ENCODE results near the gene HBS1L. TPM values are rescaled to one million over a fixed set of nuclear protein-coding genes. Genes with fewer than 3 reads are reported as not detected.

HBS1L gene
- total and polyA plus RNA-seq, 2 of the 4 experiments (the other 2 are of a cell fraction), result 45.1 to 120 TPM

- Histone ChIP-seq H3K4me2 (ENCODE audit: low read depth, low read length) (no peak overlapping the region), H2BK5ac (ENCODE audit: low read depth, low read length, poor library complexity, severe bottlenecking) (no peak overlapping the region), H2AK5ac (ENCODE audit: low read depth, low read length) (no peak overlapping the region), H3K56ac (ENCODE audit: extremely low read depth, insufficient read depth, low read length) (no peak overlapping the region), H3K79me1 (ENCODE audit: low read depth in 1 of 2, low read length in 2 of 2) (no peaks in the 10 kb centered on the region), H3K4me1 (ENCODE audit: control insufficient read depth, insufficient read depth, low read length) (no peaks in the 10 kb centered on the region), H3K9me3 (ENCODE audit: control insufficient read depth, insufficient read depth, low read length) (no peaks in the 10 kb centered on the region), H2BK120ac (ENCODE audit: low read depth, low read length) (no peak overlapping the region), H3K4ac (ENCODE audit: low read depth, low read length) (no peak overlapping the region), H3K9ac (ENCODE audit: low read depth, low read length) (no peak overlapping the region), H2BK15ac (ENCODE audit: low read depth, low read length) (no peak overlapping the region), H3K27me3 (ENCODE audit: control insufficient read depth, insufficient read depth, low read length) (peaks cover 29% of the 10 kb centered on the region), H3K18ac (ENCODE audit: low read depth, low read length) (no peak overlapping the region), H4K20me1 (ENCODE audit: insufficient read depth, low read length) (no peaks in the 10 kb centered on the region), H4K5ac (ENCODE audit: low read depth, low read length) (no peak overlapping the region), H2AK9ac (replicated peaks; ENCODE audit: low read depth, low read length, poor library complexity) (no peak overlapping the region), H2AFZ (replicated peaks; ENCODE audit: low read length, poor library complexity) (no peak overlapping the region), H3K14ac (replicated peaks; ENCODE audit: low read depth, low read length) (no peak overlapping the region), H3K23ac (ENCODE audit: low read depth, low read length) (no peak overlapping the region), H4K91ac (ENCODE audit: insufficient read depth, low read depth, low read length) (no peak overlapping the region), H3K9me1 (ENCODE audit: insufficient read depth, low read length) (no peaks in the 10 kb centered on the region), H3K4me3 (ENCODE audit: insufficient read depth, low read depth, low read length) (no peak overlapping the region), H3K27ac (ENCODE audit: insufficient read depth, low read length) (no peak overlapping the region), H4K8ac (ENCODE audit: low read depth in 2 of 2, low read length in 2 of 2) (no peak overlapping the region), H3K36me3 (ENCODE audit: control insufficient read depth, insufficient read depth, low read length) (no peaks in the 10 kb centered on the region), H2BK20ac (ENCODE audit: low read depth, low read length) (no peak overlapping the region)
- dilution Hi-C loops (cut with HindIII; ENCODE audit: low sequenced_read_pairs, unreplicated experiment) (no loop called here), intact Hi-C loops (cut with micrococcal nuclease) (no loop called here), in situ Hi-C loops (cut with MboI; ENCODE audit: low sequenced_read_pairs) (no loop called here)
- no peak for ATAC-seq (ENCODE audit: low read depth)
- BruUV-seq (replicated peaks), result no TSS peak
- POLR2A ChIA-PET (ENCODE audit: unreplicated experiment), result no interaction called here
- CTCF ChIA-PET, result no interaction called here
- DNase-seq, result no peak
- TF ChIP-seq MAFK (IDR thresholded peaks at IDR 0.05; ENCODE audit: low read depth, low read length) (no peak), CHD1 (IDR thresholded peaks at IDR 0.05; ENCODE audit: low read depth, low read length) (no peak), FOS (IDR thresholded peaks at IDR 0.05; ENCODE audit: low read depth, low read length) (no peak), CEBPB (IDR thresholded peaks at IDR 0.05; ENCODE audit: low read depth, low read length) (no peak), RAD21 (IDR thresholded peaks at IDR 0.05; ENCODE audit: low read length) (no peak), BHLHE40 (IDR thresholded peaks at IDR 0.05; ENCODE audit: low read depth, low read length) (no peak), POLR2A (IDR thresholded peaks at IDR 0.05; ENCODE audit: low read depth, low read length) (no peak)
- TF ChIP-seq, protein P1, sequence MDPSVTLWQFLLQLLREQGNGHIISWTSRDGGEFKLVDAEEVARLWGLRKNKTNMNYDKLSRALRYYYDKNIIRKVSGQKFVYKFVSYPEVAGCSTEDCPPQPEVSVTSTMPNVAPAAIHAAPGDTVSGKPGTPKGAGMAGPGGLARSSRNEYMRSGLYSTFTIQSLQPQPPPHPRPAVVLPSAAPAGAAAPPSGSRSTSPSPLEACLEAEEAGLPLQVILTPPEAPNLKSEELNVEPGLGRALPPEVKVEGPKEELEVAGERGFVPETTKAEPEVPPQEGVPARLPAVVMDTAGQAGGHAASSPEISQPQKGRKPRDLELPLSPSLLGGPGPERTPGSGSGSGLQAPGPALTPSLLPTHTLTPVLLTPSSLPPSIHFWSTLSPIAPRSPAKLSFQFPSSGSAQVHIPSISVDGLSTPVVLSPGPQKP (IDR thresholded peaks at IDR 0.05; ENCODE audit: borderline replicate concordance, low read depth, low read length), result no peak
Measured at GRCh38 chr6:135102191-135102590, 47.6 kb upstream of the HBS1L start.

All from IMR-90 (cell line).